Vagina (tissue), 2 donors: ENCODE data around the gene KATNB1.

Experiments used
- POLR2A ChIP-seq, 2 donors: fragments of 450-650 bp; IDR thresholded peaks; one replicate each; pipeline ENCODE4 v1.6.1; 2017; ENCODE audit warnings: antibody characterized with exemption in 2 of 2, mild to moderate bottlenecking in 2 of 2, moderate library complexity in 2 of 2
- POLR2AphosphoS5 ChIP-seq, 2 donors: sonication (generic); formaldehyde crosslinking; IDR thresholded peaks; one replicate each; pipeline ENCODE4 v1.9.0; 2017; ENCODE audit warnings: antibody characterized with exemption in 2 of 2, mild to moderate bottlenecking in 2 of 2, low read depth in 1 of 2; ENCODE audit not compliant: insufficient read depth in 1 of 2

- no peak for TF ChIP-seq POLR2A (IDR thresholded peaks at IDR 0.05)
- no peak for TF ChIP-seq POLR2AphosphoS5 (IDR thresholded peaks at IDR 0.05; ENCODE audit: insufficient read depth in 1 of 2, low read depth in 1 of 2)
These were observed 1.1 kb downstream of the KATNB1 start for GRCh38 chr16:57736419-57737351.
